CD4-positive, alpha-beta T cell treated with Interleukin-12 subunit alpha and Interleukin-12 subunit beta, for 1 hour (primary cell): Measurements from ENCODE around the gene FTMT.
"Not testable (repeated sequence)": the region's sequence is repeated elsewhere in the genome, so short reads cannot be mapped to it uniquely, and the experiment has no call there.

Source experiments
- DNase-seq: peaks from one replicate; pipeline ENCODE4 v3.0.0-alpha.2; 2020

The FTMT gene

DNA sequence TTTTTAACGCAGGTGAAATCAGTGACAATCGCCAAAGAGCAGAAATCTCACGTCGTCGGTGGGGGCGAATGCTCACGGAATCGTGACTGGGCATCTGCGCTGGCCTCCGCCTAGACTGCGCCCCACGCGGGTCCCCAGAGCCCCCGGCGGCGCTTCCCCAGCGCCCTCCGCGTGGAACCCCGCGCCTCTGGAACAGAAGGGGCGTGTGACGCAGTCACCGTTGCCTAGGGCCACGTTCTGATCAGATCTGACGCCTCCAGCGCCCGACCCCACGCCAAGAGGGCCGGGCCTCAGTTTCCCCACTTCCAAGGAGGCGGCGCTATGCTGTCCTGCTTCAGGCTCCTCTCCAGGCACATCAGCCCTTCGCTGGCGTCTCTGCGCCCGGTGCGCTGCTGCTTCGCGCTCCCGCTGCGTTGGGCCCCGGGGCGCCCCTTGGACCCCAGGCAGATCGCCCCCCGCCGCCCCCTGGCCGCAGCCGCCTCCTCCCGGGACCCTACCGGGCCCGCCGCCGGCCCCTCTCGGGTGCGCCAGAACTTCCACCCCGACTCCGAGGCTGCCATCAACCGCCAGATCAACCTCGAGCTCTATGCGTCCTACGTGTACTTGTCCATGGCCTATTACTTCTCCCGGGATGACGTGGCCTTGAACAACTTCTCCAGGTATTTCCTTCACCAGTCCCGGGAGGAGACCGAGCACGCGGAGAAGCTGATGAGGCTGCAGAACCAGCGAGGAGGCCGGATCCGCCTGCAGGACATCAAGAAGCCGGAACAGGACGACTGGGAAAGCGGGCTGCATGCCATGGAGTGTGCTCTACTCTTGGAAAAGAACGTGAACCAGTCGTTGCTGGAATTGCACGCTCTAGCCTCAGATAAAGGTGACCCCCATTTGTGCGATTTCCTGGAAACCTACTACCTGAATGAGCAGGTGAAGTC lies at the start of gene FTMT:
TSS of gene FTMT (plus strand) at position 240 of the 932 bp plus-strand sequence. CDS start at position 322, 82 bp downstream.
- DNase-seq, result no peak

DNA sequence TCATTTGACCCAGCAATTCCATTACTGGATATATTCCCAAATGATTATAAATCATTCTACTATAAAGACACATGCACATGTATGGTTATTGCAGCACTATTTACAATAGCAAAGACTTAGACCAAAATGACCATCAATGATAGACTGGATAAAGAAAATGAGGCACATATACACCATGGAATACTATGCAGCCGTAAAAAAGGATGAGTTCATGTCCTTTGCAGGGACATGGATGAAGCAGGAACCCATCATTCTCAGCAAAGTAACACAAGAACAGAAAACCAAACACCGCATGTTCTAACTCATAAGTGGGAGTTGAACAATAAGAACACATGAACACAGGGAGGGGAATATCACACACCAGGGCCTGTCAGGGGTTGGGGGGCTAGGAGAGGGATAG lies 46.4 kb upstream of the FTMT start:
- not testable (repeated sequence) for DNase-seq

DNA sequence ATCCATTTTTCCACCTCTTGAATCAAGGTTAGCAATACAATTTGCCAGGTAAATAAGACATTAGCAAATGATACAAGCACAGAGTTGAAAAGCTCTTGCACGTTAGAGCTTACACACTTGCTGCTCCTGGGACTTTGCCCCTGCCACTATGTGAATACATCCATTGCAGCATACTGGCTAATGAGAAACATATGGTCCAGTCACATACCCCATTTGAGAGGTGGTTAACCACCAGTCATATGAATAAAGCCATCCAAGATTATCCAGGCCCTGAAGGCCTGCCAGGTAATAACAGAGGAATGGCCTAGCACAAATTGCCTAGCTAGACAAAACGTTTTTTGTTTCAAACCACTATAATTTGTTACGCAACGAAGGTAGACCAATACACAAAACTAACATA lies 45.8 kb upstream of the FTMT start:
- no peak for DNase-seq

DNA sequence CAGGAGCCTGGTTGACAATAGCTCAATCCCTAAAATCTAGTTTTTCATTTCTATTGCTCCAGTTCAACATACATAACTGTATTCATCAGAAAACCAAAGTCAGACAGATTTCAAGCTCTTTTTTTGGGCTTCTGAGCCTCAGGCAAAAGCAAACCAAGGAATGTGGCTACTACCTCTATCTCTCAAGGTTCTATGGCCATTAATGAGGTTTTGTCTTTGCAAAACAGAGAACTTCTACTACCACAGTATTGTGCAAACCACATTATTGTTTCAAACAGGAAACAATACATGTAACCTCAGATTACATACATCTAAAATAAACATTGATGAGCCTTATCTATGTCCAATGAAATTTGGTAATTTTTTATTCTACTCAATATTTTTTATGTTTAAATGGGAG lies 35.5 kb upstream of the FTMT start:
- DNase-seq, result no peak

- DNase-seq, result no peak
Observed at GRCh38 chr5:121819682-121820261, 31.9 kb upstream of the FTMT start.

GRCh38 chr5:121833617-121834016 lies 18.1 kb upstream of the FTMT start:
- no peak for DNase-seq

- no peak for DNase-seq
Observed at GRCh38 chr5:121834021-121834420, 17.7 kb upstream of the FTMT start.

DNA sequence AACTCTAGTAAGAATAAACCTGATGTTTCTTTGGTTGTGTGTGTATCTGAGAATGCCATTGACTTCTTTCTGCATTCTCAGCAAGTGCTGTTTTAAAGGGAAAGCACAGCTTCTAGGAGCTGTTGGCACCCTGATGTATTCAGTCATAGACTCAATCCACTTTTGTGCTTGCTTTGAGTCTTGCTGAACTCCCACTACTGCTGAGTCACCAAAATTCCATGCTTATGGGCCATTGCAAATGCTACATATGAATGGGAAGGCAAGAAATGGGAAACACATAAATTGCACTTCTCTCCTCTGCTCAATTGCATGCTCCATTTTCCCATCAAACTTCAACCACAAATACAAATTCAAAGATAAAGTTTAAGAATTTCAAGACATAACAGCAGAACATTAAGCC lies 9.8 kb upstream of the FTMT start:
- DNase-seq, result no peak

DNA sequence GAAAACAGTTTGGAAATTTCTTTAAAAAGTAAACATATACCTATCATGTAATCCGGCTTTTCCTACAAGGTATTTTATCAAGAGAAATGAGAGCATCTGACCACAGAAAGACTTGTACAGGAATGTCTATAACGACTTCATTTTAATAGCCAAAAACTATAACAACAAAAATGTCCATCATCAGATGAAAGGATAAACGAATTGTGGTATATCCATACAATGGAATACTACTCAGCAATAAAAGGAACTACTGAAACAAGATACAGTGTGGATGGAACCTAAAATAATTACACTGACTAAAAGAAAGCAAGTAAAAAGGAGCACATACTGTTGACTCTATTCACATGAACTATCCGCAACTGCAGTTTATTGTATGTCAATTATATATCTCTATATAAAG lies 1.4 kb upstream of the FTMT start:
- no peak for DNase-seq

DNA sequence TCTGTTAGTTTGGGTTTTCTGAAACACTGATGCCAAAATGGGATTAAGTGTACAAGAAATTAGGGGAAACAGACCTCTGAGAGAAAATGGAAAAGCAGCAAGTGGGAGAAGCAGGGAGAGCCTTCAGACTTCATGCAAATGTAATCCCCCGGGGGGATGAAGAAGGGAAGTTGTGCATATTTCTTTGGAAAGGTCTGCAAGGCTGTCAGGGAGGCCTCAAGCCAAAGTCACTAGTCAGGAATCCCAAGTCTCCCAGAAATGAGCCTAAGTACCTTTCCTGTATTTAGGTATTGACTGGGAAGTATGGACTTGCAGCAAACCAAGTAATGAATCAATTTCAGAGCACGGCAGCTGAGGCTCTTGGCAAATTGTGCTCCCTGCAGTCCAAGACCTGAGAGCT lies 2.2 kb downstream of the FTMT start:
- no peak for DNase-seq

- DNase-seq, result no peak
Observed at GRCh38 chr5:121862801-121863200, 11.1 kb downstream of the FTMT start.

DNA sequence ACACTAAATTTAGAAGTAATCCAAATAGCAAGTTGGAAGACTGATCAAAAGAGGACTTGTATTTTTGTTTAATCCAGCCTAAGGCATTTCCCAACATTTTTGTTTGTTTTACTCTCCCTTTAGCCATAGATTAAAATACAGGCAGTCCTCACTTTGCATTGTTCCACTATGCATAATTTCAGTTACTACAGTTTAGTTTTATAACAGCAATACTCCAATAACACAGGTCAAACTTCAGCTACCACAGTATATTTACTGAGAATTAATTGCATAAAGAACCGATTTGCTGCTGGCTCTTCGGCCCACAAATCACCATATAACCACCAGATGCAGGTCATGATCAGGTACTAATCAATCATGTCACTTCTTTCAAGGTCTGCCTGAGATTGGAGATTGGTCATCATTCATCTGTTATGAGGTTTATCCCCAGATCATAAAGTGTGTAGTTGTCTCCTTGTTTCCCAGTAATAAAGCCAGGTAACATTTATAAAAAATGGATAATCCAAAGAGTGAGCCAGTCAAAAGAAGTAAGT lies 12.1 kb downstream of the FTMT start:
- DNase-seq, result no peak

GRCh38 chr5:121867403-121867802 lies 15.7 kb downstream of the FTMT start:
- no peak for DNase-seq

DNA sequence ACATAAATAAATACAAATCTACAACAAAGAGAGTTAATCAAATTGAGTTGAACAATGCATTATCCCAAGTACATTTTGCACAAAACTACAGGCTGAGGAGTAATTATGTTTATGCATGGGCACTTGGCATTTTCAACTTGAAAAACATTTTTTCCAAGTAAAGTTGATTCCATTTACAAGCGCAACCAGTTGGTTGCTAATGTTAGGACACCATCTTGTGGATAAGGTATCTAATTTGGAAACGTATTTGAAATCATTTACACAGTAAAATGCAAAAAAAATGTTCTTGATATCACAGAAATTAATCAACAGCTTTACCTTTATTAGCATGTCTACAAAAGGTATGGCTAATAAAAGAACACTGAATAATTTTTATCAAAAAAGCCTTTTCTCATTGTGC lies 18.8 kb downstream of the FTMT start:
- no peak for DNase-seq

- DNase-seq, result no peak
Observed at GRCh38 chr5:121872856-121873255, 21.2 kb downstream of the FTMT start.

GRCh38 chr5:121873409-121873808 lies 21.7 kb downstream of the FTMT start:
- no peak for DNase-seq

- DNase-seq, result no peak
Observed at GRCh38 chr5:121885630-121886029, 33.9 kb downstream of the FTMT start.

GRCh38 chr5:121887727-121888126 lies 36.0 kb downstream of the FTMT start:
- DNase-seq, result no peak

- no peak for DNase-seq
Observed at GRCh38 chr5:121890297-121890858, 38.7 kb downstream of the FTMT start.

GRCh38 chr5:121897341-121897740 lies 45.7 kb downstream of the FTMT start:
- no peak for DNase-seq

GRCh38 chr5:121899346-121899745 lies 47.7 kb downstream of the FTMT start:
- no peak for DNase-seq
